ENCODE results near the gene PAPSS1.

Gene PAPSS1

DNA sequence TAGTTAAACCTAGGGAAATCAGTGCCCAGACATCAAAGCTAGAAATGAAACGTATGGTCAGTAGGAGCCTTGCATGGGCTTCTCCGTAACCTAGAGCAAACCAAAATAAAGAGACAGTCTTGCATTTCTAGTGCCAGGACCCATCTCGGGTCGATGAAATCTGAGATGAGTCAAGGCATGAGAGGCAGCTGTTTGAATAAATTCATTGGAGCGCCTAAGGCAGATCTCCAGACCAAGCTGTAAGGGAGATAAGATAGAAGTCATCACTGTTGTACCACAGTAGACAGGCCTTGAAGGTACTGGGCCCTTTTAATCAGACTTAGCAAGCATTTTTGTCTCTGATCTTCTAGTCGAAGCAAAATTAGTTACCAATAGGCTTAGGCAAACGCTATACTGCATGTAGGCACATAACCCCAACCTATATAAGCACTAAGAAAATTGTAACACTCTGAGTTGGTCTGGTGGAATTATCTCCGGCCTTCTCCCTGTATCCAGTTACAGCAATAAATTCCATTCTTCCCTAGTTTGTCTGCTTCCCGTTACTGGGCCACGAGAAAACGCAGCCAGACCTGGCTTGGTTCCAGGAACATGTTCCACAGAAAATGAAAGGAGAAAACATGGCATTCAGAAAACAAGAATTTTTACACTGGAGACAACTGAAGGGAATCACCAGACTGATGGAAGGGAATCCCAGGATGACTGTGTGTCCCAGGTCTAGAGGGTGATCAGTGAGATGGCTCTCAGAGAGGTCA is 21.1 kb upstream of the PAPSS1 start:
- TF ChIP-seq CTCF (conservative IDR thresholded peaks at IDR 0.05; ENCODE audit: low read depth), result no peak
- H3K27ac ChIP-seq, result no peak overlapping the region
- ChIA-PET POLR2A (ENCODE audit: low non-redundant PET) (no interaction called here), CTCF (no interaction called here)
- no peak for DNase-seq (ENCODE audit: low spot score)

GRCh38 chr4:107740381-107740780 is 20.3 kb upstream of the PAPSS1 start:
- DNase-seq (ENCODE audit: low spot score), result no peak
- POLR2A ChIA-PET (ENCODE audit: low non-redundant PET), result no interaction called here
- CTCF ChIA-PET, result no interaction called here
- no peak overlapping the region for H3K27ac ChIP-seq
- no peak for TF ChIP-seq CTCF (conservative IDR thresholded peaks at IDR 0.05; ENCODE audit: low read depth)

- H3K27ac ChIP-seq, result no peak overlapping the region
- no peak for DNase-seq (ENCODE audit: low spot score)
- no peak for TF ChIP-seq CTCF (conservative IDR thresholded peaks at IDR 0.05; ENCODE audit: low read depth)
- ChIA-PET CTCF (interaction anchor here (0.5 to 1.3 kb wide), 6 partner anchors 10 to 1625 kb away, joined by 3 to 5 read pairs (median 4); partner anchors contain the start of gene PAPSS1), POLR2A (ENCODE audit: low non-redundant PET) (no interaction called here)
These were observed 17.4 kb upstream of the PAPSS1 start for GRCh38 chr4:107737450-107737849.

GRCh38 chr4:107736924-107737448 is 17.0 kb upstream of the PAPSS1 start:
- ChIA-PET POLR2A (ENCODE audit: low non-redundant PET) (no interaction called here), CTCF (interaction anchor here (0.5 to 1.3 kb wide), 11 partner anchors 10 to 1625 kb away, joined by 3 to 5 read pairs (median 3); partner anchors contain the start of gene PAPSS1)
- TF ChIP-seq CTCF (conservative IDR thresholded peaks at IDR 0.05; ENCODE audit: low read depth), result peak; percentile 73
- no peak overlapping the region for H3K27ac ChIP-seq
- peak; percentile 56 for DNase-seq (ENCODE audit: low spot score)

DNA sequence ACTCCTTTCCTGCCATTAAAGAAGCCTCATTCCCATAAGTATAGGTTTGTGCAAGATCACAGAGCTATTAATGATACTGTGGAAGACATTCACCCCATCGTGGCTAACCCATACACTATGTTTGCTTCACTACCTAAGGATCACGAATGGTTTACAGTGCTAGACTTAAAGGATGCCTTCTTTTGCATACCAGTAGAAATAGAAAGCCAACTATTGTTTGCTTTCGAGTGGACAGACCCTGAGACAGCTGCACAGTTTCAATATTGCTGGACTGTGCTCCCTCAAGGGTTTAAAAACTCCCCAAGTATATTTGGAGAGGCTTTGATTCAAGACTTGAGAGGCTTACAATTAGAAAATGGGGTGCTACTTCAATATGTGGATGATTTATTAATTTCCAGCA is 16.0 kb upstream of the PAPSS1 start:
- no peak for DNase-seq (ENCODE audit: low spot score)
- H3K27ac ChIP-seq, result no peak overlapping the region
- POLR2A ChIA-PET (ENCODE audit: low non-redundant PET), result no interaction called here
- CTCF ChIA-PET, result interaction anchor here (1.3 kb wide), 1 partner anchor 639 kb away, joined by 4 read pairs; no protein-coding TSS in a partner anchor
- no peak for TF ChIP-seq CTCF (conservative IDR thresholded peaks at IDR 0.05; ENCODE audit: low read depth)

- ChIA-PET POLR2A (ENCODE audit: low non-redundant PET) (no interaction called here), CTCF (interaction anchor here (0.7 kb wide), 2 partner anchors 24 to 523 kb away, joined by 3 to 7 read pairs; no protein-coding TSS in a partner anchor)
- no peak overlapping the region for H3K27ac ChIP-seq
- DNase-seq (ENCODE audit: low spot score), result no peak
- TF ChIP-seq CTCF (conservative IDR thresholded peaks at IDR 0.05; ENCODE audit: low read depth), result no peak
These were observed 14.1 kb upstream of the PAPSS1 start for GRCh38 chr4:107734120-107734519.

All from RWPE1 (cell line).